Nephron progenitor cell (in vitro differentiated cells): Measurements from ENCODE around the gene ALG9.

Experiments
- DNase-seq: peaks from one replicate; pipeline ENCODE4 v3.0.0; 2021
- H3K27ac Mint-ChIP-seq: 2 replicates; pipeline ENCODE4 v1.8.0; 2021; ENCODE audit warnings: mild to moderate bottlenecking, moderate library complexity, mixed read lengths
- H3K27me3 Mint-ChIP-seq: 2 replicates; pipeline ENCODE4 v1.8.0; 2021; ENCODE audit warnings: mild to moderate bottlenecking, low read depth, mixed read lengths; ENCODE audit not compliant: poor library complexity
- H3K36me3 Mint-ChIP-seq: 2 replicates; pipeline ENCODE4 v1.8.0; 2021; ENCODE audit warnings: low read depth, mixed read lengths
- H3K4me1 Mint-ChIP-seq: 2 replicates; pipeline ENCODE4 v1.8.0; 2021; ENCODE audit warnings: mixed read lengths
- H3K4me3 Mint-ChIP-seq: 2 replicates; pipeline ENCODE4 v1.8.0; 2021; ENCODE audit warnings: mild to moderate bottlenecking, moderate library complexity, mixed read lengths
- H3K9me3 Mint-ChIP-seq: 2 replicates; pipeline ENCODE4 v1.8.0; 2021; ENCODE audit warnings: mild to moderate bottlenecking, moderate library complexity, mixed read lengths
- TF ChIP-seq, protein P1 (sequence below): fragments of 200-600 bp; sonication (generic); IDR thresholded peaks from 2 replicates; pipeline ENCODE4 v1.5.0; 2021; ENCODE audit warnings: antibody characterized with exemption

The ALG9 gene

DNA sequence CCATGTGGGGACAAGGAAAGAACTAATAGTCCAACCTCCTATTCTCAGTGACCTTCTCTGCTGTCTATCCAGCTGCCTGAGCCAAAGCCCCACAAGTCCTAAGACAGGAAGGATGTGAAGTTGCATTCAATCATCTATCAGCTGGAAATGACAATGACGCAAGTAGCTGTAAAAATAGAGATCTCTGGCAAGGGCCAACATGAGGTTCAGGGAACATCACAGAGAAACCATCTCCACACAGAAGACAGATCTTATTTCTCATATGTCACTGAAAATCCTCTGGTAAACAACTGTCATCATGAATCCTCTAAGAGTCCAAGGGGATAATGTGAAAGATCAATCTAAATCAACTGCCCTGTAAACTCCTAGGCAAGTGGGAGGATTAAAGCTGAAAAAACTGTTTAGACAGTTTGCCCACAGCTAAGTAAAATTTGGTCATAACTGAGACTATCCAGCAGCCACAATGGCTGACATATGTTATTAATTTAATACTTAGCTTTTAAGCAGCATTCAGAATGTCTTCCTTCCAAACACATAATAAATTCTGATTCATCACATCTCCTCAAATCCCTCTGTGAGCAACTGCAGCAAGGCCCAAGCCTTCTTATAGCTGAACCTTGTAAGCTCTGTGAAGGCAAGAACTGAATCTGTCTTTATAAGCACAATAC, 52.1 kb downstream of the ALG9 start:
- no peaks in the 10 kb centered on the region for H3K9me3 Mint-ChIP-seq
- H3K36me3 Mint-ChIP-seq = peaks cover 26% of the 10 kb centered on the region
- no peaks in the 10 kb centered on the region for H3K27me3 Mint-ChIP-seq
- TF ChIP-seq, protein P1, sequence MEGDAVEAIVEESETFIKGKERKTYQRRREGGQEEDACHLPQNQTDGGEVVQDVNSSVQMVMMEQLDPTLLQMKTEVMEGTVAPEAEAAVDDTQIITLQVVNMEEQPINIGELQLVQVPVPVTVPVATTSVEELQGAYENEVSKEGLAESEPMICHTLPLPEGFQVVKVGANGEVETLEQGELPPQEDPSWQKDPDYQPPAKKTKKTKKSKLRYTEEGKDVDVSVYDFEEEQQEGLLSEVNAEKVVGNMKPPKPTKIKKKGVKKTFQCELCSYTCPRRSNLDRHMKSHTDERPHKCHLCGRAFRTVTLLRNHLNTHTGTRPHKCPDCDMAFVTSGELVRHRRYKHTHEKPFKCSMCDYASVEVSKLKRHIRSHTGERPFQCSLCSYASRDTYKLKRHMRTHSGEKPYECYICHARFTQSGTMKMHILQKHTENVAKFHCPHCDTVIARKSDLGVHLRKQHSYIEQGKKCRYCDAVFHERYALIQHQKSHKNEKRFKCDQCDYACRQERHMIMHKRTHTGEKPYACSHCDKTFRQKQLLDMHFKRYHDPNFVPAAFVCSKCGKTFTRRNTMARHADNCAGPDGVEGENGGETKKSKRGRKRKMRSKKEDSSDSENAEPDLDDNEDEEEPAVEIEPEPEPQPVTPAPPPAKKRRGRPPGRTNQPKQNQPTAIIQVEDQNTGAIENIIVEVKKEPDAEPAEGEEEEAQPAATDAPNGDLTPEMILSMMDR = no peak
- H3K27ac Mint-ChIP-seq = no peak overlapping the region
- no peaks in the 10 kb centered on the region for H3K4me1 Mint-ChIP-seq
- no peak for DNase-seq
- H3K4me3 Mint-ChIP-seq = no peak overlapping the region

DNA sequence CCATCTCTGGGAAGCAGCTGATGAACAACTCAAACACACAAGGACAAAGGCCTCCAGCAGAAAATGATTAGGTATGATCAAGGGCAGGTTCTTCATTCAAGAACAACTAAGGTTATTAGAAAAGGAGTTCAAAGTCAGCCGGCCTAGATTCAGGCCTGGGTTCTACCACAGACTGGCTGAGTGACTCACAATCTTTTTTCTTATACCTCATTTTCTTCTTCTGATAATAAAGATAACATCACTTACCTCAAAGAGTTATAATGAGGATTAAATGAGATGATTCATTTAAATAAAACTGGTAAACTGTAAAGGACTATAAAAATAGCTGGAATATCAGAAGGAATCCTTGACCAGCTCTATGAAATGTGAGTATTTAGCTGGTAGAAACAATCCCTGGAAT, 55.9 kb downstream of the ALG9 start:
- Mint-ChIP-seq H3K4me1 (no peaks in the 10 kb centered on the region), H3K27me3 (no peaks in the 10 kb centered on the region), H3K9me3 (no peaks in the 10 kb centered on the region), H3K36me3 (peaks cover 36% of the 10 kb centered on the region), H3K4me3 (no peak overlapping the region), H3K27ac (no peak overlapping the region)
- TF ChIP-seq, protein P1 = no peak
- DNase-seq = no peak

DNA sequence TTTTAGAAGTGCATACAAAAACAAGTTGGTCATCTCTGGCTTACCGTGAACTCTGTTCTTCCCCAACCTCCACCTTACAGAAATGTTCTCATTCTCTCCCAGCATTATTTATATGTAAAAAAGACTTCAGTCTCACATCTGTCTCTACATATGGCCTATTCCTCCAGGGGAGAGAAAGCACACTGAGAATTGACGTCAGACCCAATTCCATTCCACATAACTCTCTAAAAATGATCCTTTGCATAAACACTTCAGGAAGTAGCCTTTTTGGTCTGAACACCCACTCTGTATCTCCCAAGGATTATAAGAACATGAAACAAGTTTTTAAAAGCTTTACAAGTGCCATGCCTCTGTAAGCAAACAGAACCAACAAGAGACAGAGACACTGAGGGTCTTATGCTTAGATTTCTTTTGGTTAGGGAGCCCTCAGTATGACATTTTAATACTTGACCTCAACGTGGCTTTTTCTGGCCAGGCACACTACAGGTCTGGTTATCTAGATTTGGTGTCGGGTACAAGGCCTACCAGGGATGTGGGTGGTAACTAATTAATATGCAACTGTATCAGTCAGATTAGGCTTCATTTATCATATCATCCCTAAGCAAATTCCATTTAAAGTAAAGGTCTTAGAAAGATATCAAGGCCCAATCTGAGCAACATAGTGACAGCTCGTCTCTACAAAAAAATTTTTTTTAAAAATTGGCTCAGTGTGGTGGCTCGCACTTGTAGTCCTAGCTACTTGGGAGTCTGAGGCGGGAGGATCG, 56.6 kb downstream of the ALG9 start:
- no peak for DNase-seq
- Mint-ChIP-seq H3K9me3 (no peaks in the 10 kb centered on the region), H3K4me1 (no peaks in the 10 kb centered on the region), H3K27me3 (no peaks in the 10 kb centered on the region), H3K27ac (no peak overlapping the region), H3K4me3 (no peak overlapping the region), H3K36me3 (peaks cover 35% of the 10 kb centered on the region)
- TF ChIP-seq, protein P1 = no peak

DNA sequence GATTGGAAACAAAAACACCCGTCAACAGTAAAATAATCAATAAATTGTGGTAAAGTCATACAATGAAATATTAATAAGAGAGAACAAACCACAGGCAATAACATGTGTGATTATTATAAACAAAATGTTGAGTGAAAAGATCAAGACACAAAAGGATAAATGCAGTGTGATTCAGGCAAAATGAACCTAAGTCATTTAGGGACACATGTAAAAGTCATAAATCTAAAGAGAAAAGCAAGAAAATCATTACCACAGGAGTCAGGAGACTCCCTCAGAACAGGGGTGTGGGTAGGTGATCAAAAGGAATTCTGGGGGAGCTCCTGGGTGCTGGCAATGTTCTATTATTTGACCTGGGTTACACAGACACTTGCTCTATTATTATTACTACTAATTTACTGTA, 57.3 kb downstream of the ALG9 start:
- DNase-seq = no peak
- no peaks in the 10 kb centered on the region for H3K9me3 Mint-ChIP-seq
- H3K27ac Mint-ChIP-seq = no peak overlapping the region
- TF ChIP-seq, protein P1 = no peak
- H3K4me3 Mint-ChIP-seq = no peak overlapping the region
- H3K27me3 Mint-ChIP-seq = no peaks in the 10 kb centered on the region
- no peaks in the 10 kb centered on the region for H3K4me1 Mint-ChIP-seq
- H3K36me3 Mint-ChIP-seq = peaks cover 37% of the 10 kb centered on the region

DNA sequence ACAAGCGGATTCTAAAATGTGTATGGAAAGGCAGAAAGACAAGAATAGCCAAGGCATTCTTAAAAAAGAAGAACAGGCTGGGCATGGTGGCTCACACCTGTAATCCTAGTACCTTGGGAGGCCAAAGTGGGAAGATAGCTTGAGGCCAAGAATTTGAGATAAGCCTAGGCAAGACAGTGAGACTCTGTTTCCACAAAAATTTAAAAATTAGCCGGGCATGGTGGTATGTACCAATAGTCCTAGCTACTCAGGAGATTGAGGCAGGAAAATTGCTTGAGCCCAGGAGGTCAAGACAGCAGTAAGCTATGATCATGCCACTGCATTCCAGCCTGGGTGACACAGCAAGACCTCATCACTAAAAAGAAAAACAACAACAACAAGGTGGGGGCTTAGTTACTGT, 59.2 kb downstream of the ALG9 start:
- no peak overlapping the region for H3K27ac Mint-ChIP-seq
- no peaks in the 10 kb centered on the region for H3K27me3 Mint-ChIP-seq
- no peak for DNase-seq
- TF ChIP-seq, protein P1 = no peak
- H3K36me3 Mint-ChIP-seq = peaks cover 43% of the 10 kb centered on the region
- H3K4me1 Mint-ChIP-seq = no peaks in the 10 kb centered on the region
- H3K9me3 Mint-ChIP-seq = no peaks in the 10 kb centered on the region
- no peak overlapping the region for H3K4me3 Mint-ChIP-seq

DNA sequence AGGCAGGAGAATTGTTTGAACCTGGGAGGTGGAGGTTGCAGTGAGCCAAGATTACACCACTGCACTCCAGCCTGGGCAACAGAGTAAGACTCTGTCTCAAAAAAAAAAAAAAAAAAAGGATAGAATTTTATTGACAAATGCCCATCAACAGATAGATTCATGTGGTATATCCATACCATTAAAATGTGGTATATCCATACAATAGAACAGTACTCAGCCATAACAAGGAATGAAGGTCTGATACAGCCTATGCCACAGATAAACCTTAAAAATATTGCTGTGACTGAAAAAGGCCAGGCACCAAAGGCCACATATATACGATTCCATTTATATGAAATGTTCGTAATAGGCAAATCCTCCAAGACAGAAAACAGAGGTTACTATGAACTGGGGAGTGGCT, 59.9 kb downstream of the ALG9 start:
- H3K4me3 Mint-ChIP-seq = no peak overlapping the region
- peaks cover 41% of the 10 kb centered on the region for H3K36me3 Mint-ChIP-seq
- no peak overlapping the region for H3K27ac Mint-ChIP-seq
- no peaks in the 10 kb centered on the region for H3K27me3 Mint-ChIP-seq
- no peaks in the 10 kb centered on the region for H3K9me3 Mint-ChIP-seq
- no peak for DNase-seq
- TF ChIP-seq, protein P1 = no peak
- no peaks in the 10 kb centered on the region for H3K4me1 Mint-ChIP-seq
